Prostate gland (tissue), 2 donors: ENCODE measurements around the gene RNF114.

Experiments used
- CTCF ChIP-seq, 4 experiments: fragments of 200-600 bp in 2 of 4; fragments of 450-650 bp in 2 of 4; sonication (generic) in 2 of 4; IDR thresholded peaks; 1 replicate in 3 of 4; 2 replicates in 1 of 4; pipeline ENCODE4 v1.5.1; 2016 to 2019; ENCODE audit warnings: antibody characterized with exemption in 4 of 4, mild to moderate bottlenecking in 2 of 4, moderate library complexity in 2 of 4
- POLR2A ChIP-seq: fragments of 450-650 bp; IDR thresholded peaks from one replicate; pipeline ENCODE4 v1.6.1; 2016; ENCODE audit warnings: antibody characterized with exemption, mild to moderate bottlenecking

DNA sequence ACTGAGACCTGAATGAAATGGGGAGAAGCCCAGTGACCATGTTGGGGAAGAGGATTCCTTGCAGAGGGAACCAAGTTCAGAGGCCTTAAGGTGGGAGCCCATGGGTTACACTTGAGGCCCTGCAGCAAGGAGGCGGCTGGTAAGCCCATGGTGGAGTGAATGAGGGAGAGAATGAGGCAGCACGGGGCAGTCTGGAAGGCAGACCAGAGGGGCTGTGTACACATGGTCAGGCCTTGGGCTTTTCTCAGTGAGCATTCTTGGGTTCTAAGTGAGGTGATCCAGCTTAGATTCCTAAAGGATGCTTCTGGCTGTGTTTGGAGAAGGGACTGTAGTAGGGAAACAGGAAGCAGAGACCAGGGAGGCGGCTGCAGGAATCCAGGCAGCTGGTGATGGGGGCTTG, 19.0 kb downstream of the RNF114 start:
- TF ChIP-seq POLR2A = no peak
- no peak for TF ChIP-seq CTCF (IDR thresholded peaks at IDR 0.05)
